IPS-18a (cell line): Measurements from ENCODE around the gene RDX.

ENCODE experiments used
- H3K27ac ChIP-seq: one replicate; pipeline ENCODE4 v1.5.1; 2013; ENCODE audit warnings: low read length
- H3K27me3 ChIP-seq: one replicate; pipeline ENCODE4 v1.6.1; 2013; ENCODE audit warnings: mild to moderate bottlenecking, low read length; ENCODE audit not compliant: control insufficient read depth, insufficient read depth
- H3K36me3 ChIP-seq: one replicate; pipeline ENCODE4 v1.6.1; 2013; ENCODE audit warnings: low read depth, low read length; ENCODE audit not compliant: control insufficient read depth
- H3K4me1 ChIP-seq: one replicate; pipeline ENCODE4 v1.6.1; 2013; ENCODE audit warnings: low read depth, low read length; ENCODE audit not compliant: control insufficient read depth
- H3K4me3 ChIP-seq: one replicate; pipeline ENCODE4 v1.5.1; 2013; ENCODE audit warnings: low read length
- H3K9ac ChIP-seq: one replicate; pipeline ENCODE4 v1.6.1; 2013; ENCODE audit warnings: mild to moderate bottlenecking, low read length, moderate library complexity
- H3K9me3 ChIP-seq: one replicate; pipeline ENCODE4 v1.6.1; 2013; ENCODE audit warnings: low read depth, low read length; ENCODE audit not compliant: control insufficient read depth

The RDX gene

DNA sequence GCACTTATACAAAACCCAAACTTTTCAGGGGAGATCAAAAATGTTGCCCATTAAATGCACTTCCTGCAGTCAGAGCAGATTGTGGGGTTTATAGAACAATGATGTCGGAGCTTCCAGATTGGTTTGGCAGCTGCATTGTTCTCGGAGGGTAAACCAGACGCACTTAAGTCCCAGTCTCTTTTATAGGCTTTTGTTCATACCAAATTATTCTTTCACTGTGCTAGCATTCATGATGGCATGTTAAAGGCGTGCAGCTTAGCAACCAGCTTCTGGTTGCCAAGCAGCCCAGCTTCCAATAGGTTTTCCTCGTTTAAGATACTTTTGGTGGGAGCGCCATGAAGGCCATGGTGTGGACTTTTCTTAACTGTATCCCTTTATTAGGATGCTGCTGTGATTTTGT is 162.3 kb downstream of the RDX start:
- no peak overlapping the region for H3K27ac ChIP-seq
- no peak overlapping the region for H3K9ac ChIP-seq
- peaks cover 36% of the 10 kb centered on the region for H3K4me1 ChIP-seq
- no peaks in the 10 kb centered on the region for H3K9me3 ChIP-seq
- H3K36me3 ChIP-seq, result no peaks in the 10 kb centered on the region
- H3K27me3 ChIP-seq, result no peaks in the 10 kb centered on the region
- no peak overlapping the region for H3K4me3 ChIP-seq

DNA sequence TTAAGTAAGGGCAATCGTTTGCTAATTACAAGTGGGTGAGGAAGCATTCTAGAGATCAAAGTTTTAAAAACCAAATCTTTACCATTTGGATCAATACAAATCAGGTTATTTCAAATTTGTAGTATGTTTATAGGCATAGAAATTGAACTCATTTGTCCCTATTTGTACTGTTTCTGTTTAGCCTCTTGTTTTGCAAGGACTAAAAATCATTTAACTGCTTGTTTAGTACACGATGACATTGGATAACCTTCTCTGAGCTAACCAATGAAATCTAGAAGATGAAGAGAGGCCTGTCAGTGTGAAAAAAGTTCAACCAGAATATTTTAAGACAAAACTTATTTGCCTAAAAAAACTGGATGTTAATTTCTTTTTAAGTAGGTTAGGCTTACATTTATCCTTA is 163.3 kb downstream of the RDX start:
- Histone ChIP-seq H3K27ac (no peak overlapping the region), H3K4me1 (peaks cover 45% of the 10 kb centered on the region), H3K9me3 (no peaks in the 10 kb centered on the region), H3K36me3 (no peaks in the 10 kb centered on the region), H3K4me3 (no peak overlapping the region), H3K27me3 (no peaks in the 10 kb centered on the region), H3K9ac (no peak overlapping the region)

DNA sequence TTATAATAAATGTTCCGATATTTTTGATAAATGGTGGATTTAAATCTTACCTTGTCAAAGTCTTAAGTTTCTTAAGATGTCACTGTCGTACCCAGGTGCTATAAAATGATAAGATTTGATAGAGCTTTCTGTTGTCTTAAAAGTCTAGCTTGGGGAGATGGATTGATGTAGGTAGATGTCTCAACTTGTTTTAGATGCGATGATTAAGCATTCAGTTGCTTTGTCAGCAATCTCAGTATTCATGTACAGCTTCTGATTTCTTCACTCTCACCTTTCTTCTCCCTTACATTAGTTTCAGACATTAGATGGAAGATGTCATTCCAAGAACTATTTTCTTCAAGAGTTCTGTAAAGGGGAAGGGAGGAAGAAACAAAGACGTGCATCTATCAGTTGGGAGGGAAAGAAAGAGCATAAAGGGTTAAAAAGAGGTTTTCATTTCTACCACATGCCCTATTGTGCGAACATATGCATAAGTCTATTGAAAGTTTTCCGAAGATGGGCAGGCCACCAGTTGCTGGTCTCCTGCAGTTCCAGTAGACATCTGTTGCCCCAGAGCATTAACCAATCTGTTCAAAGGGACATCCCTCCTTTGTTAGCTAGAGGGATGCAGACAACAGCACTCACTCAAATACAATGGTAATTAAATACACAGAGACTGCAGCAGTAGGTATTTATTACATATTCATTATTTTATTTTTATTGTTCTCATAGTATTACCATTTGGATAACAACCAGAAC is 164.9 kb downstream of the RDX start:
- H3K4me1 ChIP-seq, result peaks cover 50% of the 10 kb centered on the region
- H3K4me3 ChIP-seq, result peak overlapping the region; percentile 42
- no peaks in the 10 kb centered on the region for H3K9me3 ChIP-seq
- H3K27ac ChIP-seq, result no peak overlapping the region
- no peaks in the 10 kb centered on the region for H3K27me3 ChIP-seq
- no peak overlapping the region for H3K9ac ChIP-seq
- no peaks in the 10 kb centered on the region for H3K36me3 ChIP-seq

DNA sequence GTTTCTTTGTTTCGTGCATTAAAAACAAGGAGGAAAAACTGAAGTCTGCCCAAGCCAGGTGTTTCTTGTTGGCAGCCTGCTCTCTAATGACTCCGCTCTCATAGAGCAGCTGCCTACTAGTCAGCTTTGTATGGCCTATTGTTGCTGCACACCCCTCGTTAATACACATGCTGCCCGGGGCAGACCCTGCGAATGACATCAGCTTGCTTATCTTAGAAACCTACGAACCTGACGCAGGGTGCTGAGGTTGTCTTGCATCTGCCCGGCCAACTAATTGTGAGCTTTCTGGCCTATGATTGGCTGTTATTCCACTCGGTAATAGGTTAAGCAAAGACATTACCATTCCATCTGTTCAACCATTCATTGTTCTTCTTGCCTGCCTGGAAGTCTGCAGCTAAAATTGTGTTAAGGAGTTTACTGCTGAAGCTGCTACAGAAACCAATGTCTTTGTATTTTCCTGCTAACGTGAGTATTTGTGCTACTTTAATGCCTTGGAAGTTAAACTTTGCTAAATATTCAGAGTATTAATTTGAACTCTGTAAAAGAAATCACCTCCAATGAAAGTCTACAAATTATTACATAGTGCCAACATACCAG is 165.7 kb downstream of the RDX start:
- H3K27me3 ChIP-seq, result no peaks in the 10 kb centered on the region
- H3K27ac ChIP-seq, result no peak overlapping the region
- H3K4me1 ChIP-seq, result peaks cover 50% of the 10 kb centered on the region
- no peaks in the 10 kb centered on the region for H3K36me3 ChIP-seq
- H3K4me3 ChIP-seq, result peak overlapping the region; percentile 42
- no peaks in the 10 kb centered on the region for H3K9me3 ChIP-seq
- no peak overlapping the region for H3K9ac ChIP-seq

DNA sequence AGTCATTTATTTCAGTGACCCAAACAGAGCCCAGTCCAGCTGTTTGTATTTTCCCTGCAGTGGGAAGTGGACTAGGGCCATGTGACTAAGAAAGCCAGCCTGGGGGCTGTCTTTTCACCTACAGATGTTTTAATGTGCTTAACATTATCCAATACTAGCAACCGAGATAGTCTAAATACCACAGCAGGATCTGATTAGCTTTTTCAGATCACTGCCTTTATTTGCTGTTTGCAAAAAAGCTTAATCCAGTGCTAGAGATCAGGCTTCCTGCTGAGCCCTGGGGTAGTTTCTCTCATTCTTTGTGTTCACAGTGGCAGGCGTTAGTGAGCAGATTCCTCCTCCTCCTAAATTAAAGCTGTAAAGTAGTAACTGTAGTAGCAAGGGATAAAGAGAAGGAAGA is 168.3 kb downstream of the RDX start:
- Histone ChIP-seq H3K9me3 (no peaks in the 10 kb centered on the region), H3K4me1 (peaks cover 54% of the 10 kb centered on the region), H3K4me3 (peak overlapping the region; percentile 28), H3K27me3 (no peaks in the 10 kb centered on the region), H3K36me3 (no peaks in the 10 kb centered on the region), H3K27ac (no peak overlapping the region), H3K9ac (peak overlapping the region; percentile 24)

DNA sequence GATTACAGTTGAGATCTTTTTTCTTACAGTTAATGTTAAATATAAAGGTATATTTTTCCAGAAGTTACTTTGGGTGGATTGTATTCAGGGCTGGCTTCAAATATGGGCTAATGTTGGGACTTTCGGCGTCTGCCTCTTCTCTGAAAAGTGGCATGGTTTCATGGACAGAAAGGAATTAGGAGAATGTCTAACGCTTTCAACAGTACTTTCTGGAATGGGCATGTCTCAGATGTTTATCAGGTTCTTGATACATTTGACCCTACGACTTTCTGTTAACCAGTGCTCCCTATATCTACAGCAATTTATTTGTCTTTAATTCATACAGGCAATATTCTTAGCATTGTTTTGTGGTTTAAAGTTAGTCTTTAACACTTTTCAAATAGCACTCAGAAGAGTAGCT is 169.5 kb downstream of the RDX start:
- no peaks in the 10 kb centered on the region for H3K9me3 ChIP-seq
- no peak overlapping the region for H3K4me3 ChIP-seq
- H3K27me3 ChIP-seq, result no peaks in the 10 kb centered on the region
- no peak overlapping the region for H3K9ac ChIP-seq
- H3K27ac ChIP-seq, result no peak overlapping the region
- no peaks in the 10 kb centered on the region for H3K36me3 ChIP-seq
- peaks cover 43% of the 10 kb centered on the region for H3K4me1 ChIP-seq

DNA sequence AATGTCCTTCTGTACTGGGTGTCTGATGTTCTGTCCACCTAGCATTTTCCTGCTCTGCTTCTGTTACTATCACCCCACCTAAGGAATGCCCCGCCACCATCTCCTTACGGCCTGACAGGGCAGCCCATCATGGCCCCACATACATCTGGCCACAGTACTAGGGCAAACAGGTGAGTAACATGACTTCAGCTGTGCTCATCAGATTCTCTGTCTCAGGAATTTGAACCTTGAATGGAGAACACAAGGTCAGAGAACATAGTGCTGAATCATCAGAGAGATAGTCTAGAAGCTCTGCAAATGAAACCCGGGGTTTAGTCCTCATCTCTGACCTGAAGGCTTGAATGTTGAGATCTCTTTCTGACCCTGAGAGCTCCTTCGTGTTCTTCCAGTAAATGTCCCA is 170.8 kb downstream of the RDX start:
- no peaks in the 10 kb centered on the region for H3K9me3 ChIP-seq
- no peak overlapping the region for H3K9ac ChIP-seq
- H3K36me3 ChIP-seq, result no peaks in the 10 kb centered on the region
- no peak overlapping the region for H3K4me3 ChIP-seq
- peaks cover 30% of the 10 kb centered on the region for H3K4me1 ChIP-seq
- H3K27ac ChIP-seq, result no peak overlapping the region
- no peaks in the 10 kb centered on the region for H3K27me3 ChIP-seq
